IMR-90 (cell line): ENCODE results near the gene ENPP3. TPM values are rescaled to one million over a fixed set of nuclear protein-coding genes. Genes with fewer than 3 reads are reported as not detected.

Experiments used
- ATAC-seq: fragments of 200-7000 bp; cut with Tn5 transposase; 2 replicates; pipeline ENCODE4 v1.9.1; 2020; ENCODE audit warnings: low read depth, mild to moderate bottlenecking, moderate library complexity
- BruUV-seq: library from RNA; stranded (reverse); fragments of 400-500 nt; replicated peaks from 2 replicates; lab custom pipeline; 2021; lab: Mats Ljungman, UMichigan
- CTCF ChIA-PET: fragments of 300-600 bp; formaldehyde crosslinking; extraction: SDS; loops from one replicate; lab custom pipeline; 2021; ENCODE audit warnings: antibody characterized with exemption; lab: Yijun Ruan, JAX
- POLR2A ChIA-PET: fragments of 300-600 bp; sonication (Branson Sonifier 250); formaldehyde crosslinking; loops from one replicate; lab custom pipeline; 2022; ENCODE audit warnings: antibody characterized with exemption; ENCODE audit not compliant: unreplicated experiment; lab: Charles Lee
- DNase-seq: peaks from one replicate; pipeline ENCODE4 v3.0.0; 2013
- H2AFZ ChIP-seq: replicated peaks from 2 replicates; pipeline ENCODE3; 2013; ENCODE audit warnings: low read length, mild to moderate bottlenecking; ENCODE audit not compliant: poor library complexity
- H2AK5ac ChIP-seq: 2 replicates; pipeline ENCODE4 v1.6.1; 2013; ENCODE audit warnings: low read depth, low read length, inconsistent platforms
- H2AK9ac ChIP-seq: replicated peaks from 2 replicates; pipeline ENCODE3; 2013; ENCODE audit warnings: mild to moderate bottlenecking, low read depth, low read length, moderate library complexity; ENCODE audit not compliant: poor library complexity
- H2BK120ac ChIP-seq: 2 replicates; pipeline ENCODE4 v1.6.1; 2013; ENCODE audit warnings: low read depth, low read length, inconsistent platforms
- H2BK15ac ChIP-seq: 3 replicates; pipeline ENCODE4 v1.6.1; 2013; ENCODE audit warnings: low read depth, low read length, inconsistent platforms
- H2BK20ac ChIP-seq: 2 replicates; pipeline ENCODE4 v1.6.1; 2013; ENCODE audit warnings: low read depth, mild to moderate bottlenecking, inconsistent platforms, low read length, moderate library complexity
- H2BK5ac ChIP-seq: 2 replicates; pipeline ENCODE4 v1.6.1; 2013; ENCODE audit warnings: mild to moderate bottlenecking, low read depth, low read length, inconsistent platforms; ENCODE audit not compliant: poor library complexity, severe bottlenecking
- H3K14ac ChIP-seq: replicated peaks from 2 replicates; pipeline ENCODE4 v1.6.1; 2013; ENCODE audit warnings: low read depth, low read length, inconsistent platforms
- H3K18ac ChIP-seq: 2 replicates; pipeline ENCODE4 v1.6.1; 2013; ENCODE audit warnings: low read depth, low read length, control low read depth
- H3K23ac ChIP-seq: 2 replicates; pipeline ENCODE4 v1.6.1; 2013; ENCODE audit warnings: low read depth, low read length, inconsistent platforms
- H3K27ac ChIP-seq: 2 replicates; pipeline ENCODE4 v1.5.1; 2013; ENCODE audit warnings: mild to moderate bottlenecking, control low read depth, low read length; ENCODE audit not compliant: insufficient read depth
- H3K27me3 ChIP-seq: 2 replicates; pipeline ENCODE4 v1.6.1; 2013; ENCODE audit warnings: low read length; ENCODE audit not compliant: control insufficient read depth, insufficient read depth
- H3K36me3 ChIP-seq: 2 replicates; pipeline ENCODE4 v1.6.1; 2013; ENCODE audit warnings: low read length, mixed read lengths; ENCODE audit not compliant: control insufficient read depth, insufficient read depth
- H3K4ac ChIP-seq: 2 replicates; pipeline ENCODE4 v1.6.1; 2013; ENCODE audit warnings: low read depth, low read length, inconsistent platforms
- H3K4me1 ChIP-seq: 2 replicates; pipeline ENCODE4 v1.6.1; 2013; ENCODE audit warnings: low read length, mixed read lengths; ENCODE audit not compliant: control insufficient read depth, insufficient read depth
- H3K4me2 ChIP-seq: 2 replicates; pipeline ENCODE4 v1.6.1; 2013; ENCODE audit warnings: low read depth, mild to moderate bottlenecking, control low read depth, low read length, moderate library complexity
- H3K4me3 ChIP-seq: 2 replicates; pipeline ENCODE4 v1.5.1; 2013; ENCODE audit warnings: low read depth, mild to moderate bottlenecking, control low read depth, low read length, moderate library complexity; ENCODE audit not compliant: insufficient read depth
- H3K56ac ChIP-seq: 2 replicates; pipeline ENCODE4 v1.6.1; 2013; ENCODE audit warnings: low read length, inconsistent platforms; ENCODE audit not compliant: insufficient read depth; ENCODE audit errors: extremely low read depth
- H3K79me1 ChIP-seq, 2 experiments: 2 replicates each; pipeline ENCODE4 v1.6.1; 2013; ENCODE audit warnings: low read length in 2 of 2, inconsistent platforms in 1 of 2, low read depth in 1 of 2
- H3K9ac ChIP-seq: 2 replicates; pipeline ENCODE4 v1.6.1; 2013; ENCODE audit warnings: low read depth, low read length, control low read depth
- H3K9me1 ChIP-seq: 2 replicates; pipeline ENCODE4 v1.6.1; 2013; ENCODE audit warnings: low read length, inconsistent platforms; ENCODE audit not compliant: insufficient read depth
- H3K9me3 ChIP-seq: 2 replicates; pipeline ENCODE4 v1.6.1; 2013; ENCODE audit warnings: low read length; ENCODE audit not compliant: control insufficient read depth, insufficient read depth
- H4K20me1 ChIP-seq: 2 replicates; pipeline ENCODE4 v1.6.1; 2013; ENCODE audit warnings: low read length, inconsistent platforms; ENCODE audit not compliant: insufficient read depth
- H4K5ac ChIP-seq: 2 replicates; pipeline ENCODE4 v1.6.1; 2013; ENCODE audit warnings: mild to moderate bottlenecking, low read depth, low read length, control low read depth
- H4K8ac ChIP-seq, 2 experiments: 2 replicates each; pipeline ENCODE4 v1.6.1; 2013; ENCODE audit warnings: low read depth in 2 of 2, low read length in 2 of 2, control low read depth in 1 of 2, inconsistent platforms in 1 of 2
- H4K91ac ChIP-seq: 2 replicates; pipeline ENCODE4 v1.6.1; 2013; ENCODE audit warnings: low read depth, low read length, inconsistent platforms; ENCODE audit not compliant: insufficient read depth
- NFE2L2 ChIP-seq: fragments of 150-350 bp; IDR thresholded peaks from 2 replicates; pipeline ENCODE4 v1.6.1; 2016; ENCODE audit warnings: low read depth, mild to moderate bottlenecking, low read length
- WGBS, 2 experiments: methylation state at CpG; one replicate each; pipeline versions ENCODE4 v1.1.5 to v1.1.7; 2013; ENCODE audit warnings: missing lambda C conversion rate in 2 of 2; ENCODE audit not compliant: insufficient read length in 1 of 2; ENCODE audit errors: extremely low coverage in 2 of 2; 5-methylcytosine and 5-hydroxymethylcytosine counted together
- dilution Hi-C: fragments of 300-500 bp; cut with HindIII; formaldehyde crosslinking; loops from one replicate; pipeline ENCODE4 v1.14.3; 2018; ENCODE audit warnings: low sequenced_read_pairs; ENCODE audit not compliant: unreplicated experiment
- in situ Hi-C: fragments of 300-500 bp; cut with MboI; formaldehyde crosslinking; loops from 3 replicates; pipeline ENCODE4 v1.14.3; 2019; ENCODE audit warnings: low sequenced_read_pairs, inconsistent platforms, mixed read lengths
- intact Hi-C: fragments of 100-400 bp; cut with micrococcal nuclease; formaldehyde crosslinking; loops from 2 replicates; pipeline ENCODE4 v1.10.0; 2022
- polyA plus RNA-seq, 3 experiments: library from polyadenylated mRNA; depleted of rRNA; stranded (reverse); fragments of >200 nt; gene quantifications; 2 replicates each; pipeline ENCODE4 v1.2.3, GENCODE V29; 2012; ENCODE audit warnings: low replicate concordance in 1 of 3
- total RNA-seq: library from RNA; depleted of rRNA; stranded (reverse); fragments of >200 nt; gene quantifications from 2 replicates; pipeline ENCODE4 v1.2.3, GENCODE V29; 2012

ENPP3 gene
- total and polyA plus RNA-seq, 2 of the 4 experiments (the other 2 are of a cell fraction), result under 0.01 to 0.05 TPM

DNA sequence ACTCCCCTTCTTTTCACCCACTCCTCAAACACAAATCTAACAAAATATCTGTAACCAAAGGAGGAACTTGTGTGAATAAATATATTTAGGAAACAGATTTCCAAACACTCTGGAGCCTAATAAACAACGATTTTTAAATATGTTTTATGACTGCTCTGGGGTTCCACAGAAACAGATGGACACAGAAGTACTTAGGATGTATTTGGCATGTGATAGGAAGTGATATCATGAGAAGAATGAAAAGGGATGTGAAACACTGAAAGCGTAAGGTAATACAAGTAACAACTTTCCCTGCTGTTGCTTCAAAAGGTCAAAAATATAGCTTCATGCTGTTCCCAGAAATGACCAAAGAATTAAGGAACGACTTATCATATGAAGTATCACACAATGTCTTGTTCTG lies 144.6 kb downstream of the ENPP3 start:
- Histone ChIP-seq H3K9me3 (no peaks in the 10 kb centered on the region), H2BK15ac (no peak overlapping the region), H3K4me3 (no peak overlapping the region), H3K9me1 (peaks cover 3% of the 10 kb centered on the region; the same call in 1 of the 2 replicates), H4K8ac (no peak overlapping the region), H3K79me1 (no peaks in the 10 kb centered on the region), H3K4me2 (no peak overlapping the region), H2AFZ (no peak overlapping the region), H2BK20ac (no peak overlapping the region), H3K27me3 (no peaks in the 10 kb centered on the region; the same call in 1 of the 2 replicates), H2BK120ac (no peak overlapping the region), H3K23ac (no peak overlapping the region), H3K56ac (no peak overlapping the region), H4K5ac (no peak overlapping the region), H2AK5ac (no peak overlapping the region), H3K18ac (no peak overlapping the region), H3K27ac (no peak overlapping the region), H4K20me1 (no peaks in the 10 kb centered on the region), H3K14ac (no peak overlapping the region), H3K9ac (no peak overlapping the region), H4K91ac (no peak overlapping the region), H3K4me1 (peaks cover 2% of the 10 kb centered on the region; the same call in 1 of the 2 replicates), H2AK9ac (no peak overlapping the region), H3K36me3 (no peaks in the 10 kb centered on the region), H3K4ac (no peak overlapping the region), H2BK5ac (no peak overlapping the region)
- ChIA-PET CTCF (no interaction called here), POLR2A (no interaction called here)
- dilution Hi-C loops (no loop called here), in situ Hi-C loops (no loop called here), intact Hi-C loops (no loop called here)
- BruUV-seq, result no TSS peak
- WGBS, 2 experiments, result no CpG with 5 or more reads among the region's 3 CpGs
- DNase-seq (no peak), ATAC-seq (no peak)
- no peak for TF ChIP-seq NFE2L2
